Ishikawa (cell line): ENCODE results near the gene VAV3.

Experiments used
- CEBPB ChIP-seq: IDR thresholded peaks from 2 replicates; pipeline ENCODE4 v1.6.1; 2012
- EP300 ChIP-seq: IDR thresholded peaks from 2 replicates; pipeline ENCODE4 v1.6.1; 2012; ENCODE audit warnings: borderline replicate concordance

GRCh38 chr1:107997866-107998265 lies 32.9 kb upstream of the VAV3 start:
- no peak for TF ChIP-seq EP300
- TF ChIP-seq CEBPB, result no peak
